ENCODE results near the gene PBX1. TPM values are rescaled to one million over a fixed set of nuclear protein-coding genes. Genes with fewer than 3 reads are reported as not detected.

Gene PBX1
- total and polyA plus RNA-seq, 2 donors (not counting 3 experiments of a cell fraction or from before 2014, with no cell fraction given): 10.7 to 24.1 TPM

GRCh38 chr1:164733070-164733469 is 174.1 kb downstream of the PBX1 start:
- BruUV-seq (replicated peaks): no TSS peak
- Histone ChIP-seq H3K27me3 (ENCODE audit: control insufficient read depth in 2 of 2, insufficient read depth in 2 of 2, low read length in 2 of 2) (no peaks in the 10 kb centered on the region), H3K4me1 (ENCODE audit: control insufficient read depth, extremely low read depth, insufficient read depth, low read length) (no peaks in the 10 kb centered on the region), H3K9ac (replicated peaks; ENCODE audit: extremely low read depth, insufficient read depth, low read length) (no peak overlapping the region), H3K4me2 (ENCODE audit: insufficient read depth, low read length) (no peak overlapping the region), H3K79me2 (ENCODE audit: control insufficient read depth, insufficient read depth, low read length) (no peaks in the 10 kb centered on the region), H3K36me3 (ENCODE audit: control insufficient read depth in 2 of 2, extremely low read depth in 1 of 2, insufficient read depth in 2 of 2, low read length in 2 of 2) (no peaks in the 10 kb centered on the region), H3K27ac (ENCODE audit: insufficient read depth, low read depth, low read length) (no peak overlapping the region), H3K9me3 (replicated peaks; ENCODE audit: control insufficient read depth, insufficient read depth, low read length) (no peaks in the 10 kb centered on the region), H3K9me1 (replicated peaks; ENCODE audit: control insufficient read depth, extremely low read depth, insufficient read depth, low read length) (no peaks in the 10 kb centered on the region), H2AFZ (ENCODE audit: low read depth, low read length) (no peak overlapping the region), H4K20me1 (replicated peaks; ENCODE audit: control insufficient read depth, extremely low read depth, insufficient read depth, low read length) (no peaks in the 10 kb centered on the region), H3K4me3 (replicated peaks in 1 of 3; ENCODE audit: insufficient read depth in 1 of 3, low read depth in 1 of 3, low read length in 3 of 3) (no peak overlapping the region)
- intact Hi-C loops (cut with micrococcal nuclease) (no loop called here), dilution Hi-C loops (cut with MboI; ENCODE audit: extremely low pct_ligation_motif_present, low sequenced_read_pairs) (no loop called here)
- DNase-seq (ENCODE audit: low read depth, low spot score) (no peak), FAIRE-seq (no peak)
- ChIA-PET CTCF (no interaction called here), POLR2A (no interaction called here)
- no peak for TF ChIP-seq POLR2A (IDR thresholded peaks at IDR 0.05; ENCODE audit: low read depth, low read length)
- no peak for TF ChIP-seq MAX (IDR thresholded peaks at IDR 0.05; ENCODE audit: insufficient read depth, insufficient read length)
- peak; percentile 36 for TF ChIP-seq JUN (IDR thresholded peaks at IDR 0.05; ENCODE audit: borderline replicate concordance, insufficient read depth, insufficient read length, low read depth)

- POLR2A ChIA-PET: no interaction called here
- no peak overlapping the region for H3K4me3 ChIP-seq (replicated peaks in 1 of 3; ENCODE audit: insufficient read depth in 1 of 3, low read depth in 1 of 3, low read length in 3 of 3)
- no peaks in the 10 kb centered on the region for H3K36me3 ChIP-seq (ENCODE audit: control insufficient read depth in 2 of 2, extremely low read depth in 1 of 2, insufficient read depth in 2 of 2, low read length in 2 of 2)
- no peak for DNase-seq (ENCODE audit: low read depth, low spot score)
- H2AFZ ChIP-seq (ENCODE audit: low read depth, low read length): no peak overlapping the region
- H4K20me1 ChIP-seq (replicated peaks; ENCODE audit: control insufficient read depth, extremely low read depth, insufficient read depth, low read length): no peaks in the 10 kb centered on the region
- TF ChIP-seq CTCF (IDR thresholded peaks at IDR 0.05; ENCODE audit: extremely low read depth in 1 of 2, insufficient read depth in 1 of 2, low read depth in 1 of 2, low read length in 2 of 2): no peak
- TF ChIP-seq MAX (IDR thresholded peaks at IDR 0.05; ENCODE audit: insufficient read depth, insufficient read length): no peak
- TF ChIP-seq FOS (IDR thresholded peaks at IDR 0.05; ENCODE audit: borderline replicate concordance, insufficient read depth, low read length): no peak
- TF ChIP-seq POLR2A (IDR thresholded peaks at IDR 0.05; ENCODE audit: low read depth, low read length): no peak
- TF ChIP-seq JUN (IDR thresholded peaks at IDR 0.05; ENCODE audit: borderline replicate concordance, insufficient read depth, insufficient read length, low read depth): no peak
- no peak for TF ChIP-seq MYC (IDR thresholded peaks at IDR 0.05; ENCODE audit: low read depth, low read length)
- TF ChIP-seq POLR2AphosphoS5 (IDR thresholded peaks at IDR 0.05; ENCODE audit: insufficient read depth, low read depth, low read length): no peak
- no peak for TF ChIP-seq EZH2 (IDR thresholded peaks at IDR 0.05; ENCODE audit: borderline replicate concordance, low read depth, low read length, severe bottlenecking)
- BruUV-seq (replicated peaks): no TSS peak
- no peaks in the 10 kb centered on the region for H3K9me3 ChIP-seq (replicated peaks; ENCODE audit: control insufficient read depth, insufficient read depth, low read length)
- H3K9ac ChIP-seq (replicated peaks; ENCODE audit: extremely low read depth, insufficient read depth, low read length): no peak overlapping the region
- no peak overlapping the region for H3K4me2 ChIP-seq (ENCODE audit: insufficient read depth, low read length)
- CTCF ChIA-PET: no interaction called here
- dilution Hi-C loops (cut with MboI; ENCODE audit: extremely low pct_ligation_motif_present, low sequenced_read_pairs) (no loop called here), intact Hi-C loops (cut with micrococcal nuclease) (no loop called here)
- no peaks in the 10 kb centered on the region for H3K79me2 ChIP-seq (ENCODE audit: control insufficient read depth, insufficient read depth, low read length)
- no peak for FAIRE-seq
- H3K27ac ChIP-seq (ENCODE audit: insufficient read depth, low read depth, low read length): no peak overlapping the region
- H3K4me1 ChIP-seq (ENCODE audit: control insufficient read depth, extremely low read depth, insufficient read depth, low read length): no peaks in the 10 kb centered on the region
- no peaks in the 10 kb centered on the region for H3K27me3 ChIP-seq (ENCODE audit: control insufficient read depth in 2 of 2, insufficient read depth in 2 of 2, low read length in 2 of 2)
- H3K9me1 ChIP-seq (replicated peaks; ENCODE audit: control insufficient read depth, extremely low read depth, insufficient read depth, low read length): no peaks in the 10 kb centered on the region
Measured at GRCh38 chr1:164733734-164734133, 174.8 kb downstream of the PBX1 start.
